Measurements from ENCODE around the gene EML6. TPM values are rescaled to one million over a fixed set of nuclear protein-coding genes. Genes with fewer than 3 reads are reported as not detected.

Gene EML6
- total RNA-seq, 4 donors from 2014 or later: 0.63 to 9.0 (median 1.2) TPM

GRCh38 chr2:54845514-54845913 is 122.1 kb downstream of the EML6 start:
- DNase-seq (ENCODE audit: low spot score) (no peak), ATAC-seq (ENCODE audit: low FRiP score) (no peak)
- no peak for TF ChIP-seq CTCF (IDR thresholded peaks at IDR 0.05)

DNA sequence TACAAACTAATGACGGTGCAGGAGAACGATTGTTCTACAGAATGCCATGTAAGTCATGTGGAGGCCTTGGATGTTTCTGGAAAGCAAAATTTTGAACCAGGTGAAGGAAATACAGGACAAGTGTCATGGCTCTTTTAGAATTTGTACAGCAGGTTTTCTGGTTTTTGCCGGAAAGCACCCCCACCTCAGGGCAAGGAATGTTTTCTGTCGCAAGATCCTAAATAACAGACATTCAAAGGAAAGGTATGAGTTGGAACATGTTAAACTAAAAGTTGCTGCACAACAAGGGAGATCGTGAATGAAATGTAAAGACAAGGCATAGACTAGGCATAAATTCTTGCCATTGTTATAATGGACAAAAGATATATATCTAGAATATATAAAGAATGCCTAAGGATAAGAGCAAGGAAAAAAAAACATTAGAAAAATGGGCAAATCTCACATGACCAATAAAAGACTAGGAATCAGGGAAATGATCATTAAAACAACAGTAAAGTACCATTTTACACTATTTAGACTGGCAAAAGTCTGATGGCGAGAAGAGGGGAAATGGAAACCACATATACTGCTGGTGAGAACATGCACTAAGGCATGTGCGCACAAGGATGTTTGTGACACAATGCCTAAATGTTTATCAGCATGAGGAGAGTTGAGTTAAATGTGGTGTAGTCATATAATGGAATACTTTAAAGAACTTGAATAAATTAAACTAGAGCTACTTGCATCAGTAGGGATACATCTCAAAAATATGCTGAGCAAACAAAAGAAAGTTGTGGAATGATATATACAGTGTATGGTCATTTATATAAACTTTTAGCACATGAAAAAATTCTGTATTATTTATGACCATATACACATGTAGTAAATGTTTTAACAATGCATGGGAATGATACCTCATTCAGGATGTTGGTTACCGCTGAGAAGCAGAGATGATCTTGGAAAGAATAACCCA is 127.0 kb downstream of the EML6 start:
- no peak for TF ChIP-seq CTCF (IDR thresholded peaks at IDR 0.05)
- ATAC-seq (ENCODE audit: low FRiP score): no peak
- DNase-seq (ENCODE audit: low spot score): no peak

DNA sequence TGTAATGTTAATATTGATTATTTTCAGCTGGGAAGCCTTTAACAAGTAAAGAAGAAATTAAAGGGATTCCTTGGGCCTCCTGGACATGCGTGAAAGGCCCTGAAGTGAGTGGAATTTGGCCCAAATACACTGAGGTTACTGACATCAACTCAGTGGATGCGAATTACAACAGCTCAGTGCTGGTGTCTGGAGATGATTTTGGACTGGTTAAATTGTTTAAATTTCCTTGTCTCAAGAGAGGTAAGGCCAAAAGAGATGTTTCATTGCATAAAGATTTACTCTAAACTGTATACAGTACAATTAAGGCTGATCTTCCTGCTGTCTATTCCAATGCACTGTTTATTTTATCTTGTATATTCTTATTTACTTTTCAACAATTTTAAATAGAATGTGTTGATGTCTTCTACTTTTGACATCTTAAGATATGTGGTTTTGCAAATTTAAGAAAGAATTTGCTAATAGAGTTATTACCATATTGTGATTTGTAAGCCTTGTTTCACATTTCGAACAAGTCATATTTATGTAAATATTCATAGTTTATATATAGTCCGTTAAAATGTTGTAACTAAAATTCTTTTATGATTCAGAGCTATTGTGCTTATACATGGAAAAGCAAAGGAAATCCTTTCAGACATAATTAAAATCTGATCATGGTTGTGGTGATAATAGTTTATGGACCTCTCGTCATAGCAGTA is 130.3 kb downstream of the EML6 start:
- DNase-seq (ENCODE audit: low spot score) (no peak), ATAC-seq (ENCODE audit: low FRiP score) (no peak)
- TF ChIP-seq CTCF (IDR thresholded peaks at IDR 0.05): no peak

GRCh38 chr2:54855434-54855833 is 132.0 kb downstream of the EML6 start:
- ATAC-seq (ENCODE audit: low FRiP score) (no peak), DNase-seq (ENCODE audit: low spot score) (no peak)
- no peak for TF ChIP-seq CTCF (IDR thresholded peaks at IDR 0.05)

- no peak for ATAC-seq (ENCODE audit: low FRiP score)
- no peak for TF ChIP-seq CTCF (IDR thresholded peaks at IDR 0.05)
- no peak for DNase-seq (ENCODE audit: low spot score)
Measured at GRCh38 chr2:54858021-54858681, 134.7 kb downstream of the EML6 start.

DNA sequence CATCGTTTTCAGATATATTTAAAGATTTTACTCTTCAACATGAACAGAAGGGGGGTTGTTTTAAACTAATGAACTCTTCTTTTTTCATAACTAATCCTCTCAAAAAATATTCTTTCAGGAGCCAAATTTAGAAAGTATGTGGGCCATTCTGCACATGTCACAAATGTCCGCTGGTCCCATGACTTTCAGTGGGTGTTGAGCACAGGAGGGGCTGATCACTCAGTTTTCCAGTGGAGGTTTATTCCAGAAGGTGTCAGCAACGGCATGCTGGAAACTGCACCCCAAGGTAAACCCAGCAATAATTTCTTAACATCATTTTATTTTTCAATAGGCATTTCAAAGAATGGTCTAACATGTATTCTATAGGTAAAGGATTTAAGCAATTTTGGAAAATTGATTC is 136.0 kb downstream of the EML6 start:
- ATAC-seq (ENCODE audit: low FRiP score) (no peak), DNase-seq (ENCODE audit: low spot score) (no peak)
- no peak for TF ChIP-seq CTCF (IDR thresholded peaks at IDR 0.05)
